GM19238 (cell line): ENCODE data around the gene CD6.

Experiments used
- DNase-seq: peaks from one replicate; pipeline ENCODE4 v3.0.0; 2011; ENCODE audit warnings: low spot score; ENCODE audit not compliant: insufficient read length

Gene CD6

DNA sequence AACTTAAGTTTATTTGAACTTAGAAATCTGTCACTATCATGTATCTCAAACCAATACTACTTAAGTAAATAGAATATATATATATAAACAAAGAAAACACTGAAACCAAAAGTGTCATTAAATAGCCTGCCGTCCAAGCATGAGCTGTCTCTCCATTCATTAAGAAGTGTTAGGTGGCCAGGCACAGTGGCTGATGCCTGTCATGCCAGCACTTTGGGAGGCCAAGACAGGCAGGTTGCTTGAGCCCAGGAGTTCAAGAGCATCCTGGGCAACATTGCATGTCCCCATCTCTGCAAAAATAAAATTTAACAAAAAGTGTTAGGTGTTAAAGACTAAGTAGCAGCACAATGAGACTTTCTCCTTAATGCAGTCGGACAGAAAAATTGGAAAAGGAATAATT is 14.0 kb downstream of the CD6 start:
- DNase-seq: no peak

DNA sequence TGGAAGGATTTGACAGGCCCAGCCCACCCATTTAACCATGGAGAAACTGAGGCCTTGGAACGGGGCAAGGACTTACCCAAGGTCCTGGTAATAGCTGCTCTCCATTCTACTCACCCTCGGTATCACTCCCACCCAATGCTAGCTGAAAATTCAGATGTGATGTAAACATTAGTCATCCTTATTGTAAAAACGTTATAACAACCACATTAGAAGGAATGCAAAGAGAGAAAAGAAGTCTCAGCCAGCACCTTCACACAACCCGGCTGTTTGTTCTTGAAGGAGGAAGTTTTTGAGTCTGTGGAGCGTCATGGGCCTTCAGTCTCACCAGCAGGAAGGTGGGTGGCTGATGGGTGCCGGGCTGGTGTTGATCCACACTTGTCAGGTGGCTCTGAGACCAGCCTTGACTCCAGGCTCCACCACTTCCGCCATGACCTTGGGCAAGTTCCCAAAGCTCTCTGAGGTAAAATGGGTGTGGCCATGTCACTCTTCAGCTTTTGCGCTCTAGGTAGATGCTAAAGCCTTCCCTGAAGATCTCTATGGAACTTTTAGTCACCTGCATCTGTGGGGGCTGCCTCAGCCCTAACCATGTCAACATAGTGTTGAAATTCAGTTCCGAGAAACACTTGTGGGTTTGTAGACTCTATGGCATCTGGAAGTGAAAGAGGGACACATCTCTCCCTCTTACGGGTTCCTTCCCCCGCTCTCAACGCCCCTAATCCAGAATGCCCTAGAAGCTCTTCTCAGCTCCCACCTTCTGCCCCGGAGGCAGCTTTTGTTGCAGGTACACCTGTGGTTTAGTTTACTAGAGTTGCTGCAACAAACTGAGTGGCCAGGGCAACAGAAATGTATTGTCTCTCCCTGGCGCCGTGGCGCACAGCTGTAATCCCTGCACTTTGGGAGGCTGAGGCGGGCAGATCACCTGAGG is 14.8 kb downstream of the CD6 start:
- no peak for DNase-seq

DNA sequence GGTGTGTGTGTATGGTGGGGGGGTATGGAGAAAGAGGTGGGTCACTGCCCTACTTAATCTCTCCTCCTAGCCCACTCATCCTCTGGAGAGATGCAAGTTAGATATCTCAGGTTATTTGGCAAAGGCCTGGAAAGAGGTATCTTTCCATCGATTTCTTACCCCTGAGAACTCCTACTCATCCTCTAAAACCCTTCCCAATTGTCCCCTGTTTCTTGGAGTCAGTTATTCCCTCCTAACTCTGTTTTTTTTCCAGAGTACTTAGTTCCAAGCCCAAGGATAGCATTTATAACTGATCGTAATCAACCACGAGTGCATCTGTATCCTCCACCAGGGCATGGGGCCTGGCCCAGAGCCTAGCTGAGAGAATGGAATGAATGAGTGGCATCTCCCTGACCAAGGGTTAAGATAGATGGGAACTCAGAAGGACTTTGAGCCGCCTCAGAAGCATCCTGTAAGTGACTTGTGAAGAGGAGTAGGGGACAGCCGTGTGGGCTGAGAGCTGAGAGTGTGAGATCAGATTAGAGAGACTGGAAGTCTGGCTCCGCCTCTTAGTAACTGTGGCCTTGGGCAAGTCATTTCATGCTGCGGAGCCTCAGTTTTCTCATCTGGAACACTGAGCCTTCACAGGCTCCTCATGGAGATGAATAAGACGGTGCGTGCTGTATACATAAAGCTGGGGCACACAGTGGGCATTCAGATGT is 16.2 kb downstream of the CD6 start:
- DNase-seq: no peak

DNA sequence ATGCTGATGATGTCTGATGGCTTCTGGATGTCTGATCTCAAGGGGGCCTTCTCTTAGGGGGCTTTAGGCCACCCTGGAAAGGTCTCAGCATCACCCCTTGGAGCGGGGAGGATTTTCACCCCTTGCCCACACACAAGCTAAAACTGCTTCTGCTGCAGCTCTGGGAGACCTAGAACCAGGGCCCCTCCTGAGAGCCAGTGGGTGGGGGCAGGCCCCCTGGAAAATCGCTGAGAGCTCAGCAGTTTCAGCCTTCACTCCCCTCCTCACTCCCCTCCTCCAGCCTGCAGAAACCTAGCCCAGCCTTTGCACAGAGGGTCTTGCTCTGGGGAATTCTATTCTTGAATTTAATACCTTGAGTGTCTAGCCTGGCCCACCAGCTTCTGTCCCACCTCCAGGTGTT is 17.2 kb downstream of the CD6 start:
- DNase-seq: no peak

DNA sequence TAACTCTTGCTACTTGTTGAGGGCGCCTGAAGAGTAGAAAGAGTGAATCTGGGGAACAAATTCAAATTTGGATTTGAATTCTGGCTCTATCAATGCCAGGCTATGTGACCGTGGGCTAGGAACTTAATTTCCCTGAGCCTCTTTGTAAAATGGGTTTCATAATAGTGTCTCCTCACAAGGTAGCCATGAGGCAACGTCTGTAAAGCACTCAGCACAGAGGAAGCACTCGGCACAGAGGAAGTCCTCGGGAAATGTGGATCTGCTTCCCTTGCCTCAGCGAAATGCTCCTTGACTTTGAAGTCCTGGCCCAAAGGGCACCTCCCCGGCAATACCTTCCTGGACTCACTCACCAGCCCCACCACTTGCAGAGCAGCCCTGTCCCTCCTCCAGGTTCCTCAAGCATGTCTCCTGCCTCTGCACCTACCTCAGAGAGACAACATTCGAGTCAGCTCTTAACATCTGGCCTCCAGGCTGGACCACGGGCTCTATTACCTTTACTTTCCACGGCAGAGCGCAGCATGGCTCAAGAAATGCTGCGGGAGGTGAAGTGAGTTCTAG is 17.7 kb downstream of the CD6 start:
- no peak for DNase-seq

DNA sequence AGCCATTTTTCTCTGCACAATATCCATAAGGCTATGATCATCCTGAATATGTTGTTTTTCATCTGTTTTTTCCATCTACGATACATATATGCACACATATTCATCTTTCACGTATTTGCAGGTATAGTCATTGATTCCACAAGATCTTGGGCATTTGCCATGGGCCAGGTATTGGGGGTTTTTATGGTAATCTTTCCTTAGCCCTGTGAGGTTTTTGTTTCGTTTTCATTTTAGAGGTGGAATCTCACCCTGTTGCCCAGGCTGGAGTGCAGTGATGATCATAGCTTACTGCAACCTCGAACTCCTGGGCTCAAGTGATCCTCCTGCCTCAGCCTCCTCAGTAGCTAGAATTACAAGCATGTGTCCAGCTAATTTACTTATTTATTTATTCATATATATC is 20.0 kb downstream of the CD6 start:
- DNase-seq: no peak

DNA sequence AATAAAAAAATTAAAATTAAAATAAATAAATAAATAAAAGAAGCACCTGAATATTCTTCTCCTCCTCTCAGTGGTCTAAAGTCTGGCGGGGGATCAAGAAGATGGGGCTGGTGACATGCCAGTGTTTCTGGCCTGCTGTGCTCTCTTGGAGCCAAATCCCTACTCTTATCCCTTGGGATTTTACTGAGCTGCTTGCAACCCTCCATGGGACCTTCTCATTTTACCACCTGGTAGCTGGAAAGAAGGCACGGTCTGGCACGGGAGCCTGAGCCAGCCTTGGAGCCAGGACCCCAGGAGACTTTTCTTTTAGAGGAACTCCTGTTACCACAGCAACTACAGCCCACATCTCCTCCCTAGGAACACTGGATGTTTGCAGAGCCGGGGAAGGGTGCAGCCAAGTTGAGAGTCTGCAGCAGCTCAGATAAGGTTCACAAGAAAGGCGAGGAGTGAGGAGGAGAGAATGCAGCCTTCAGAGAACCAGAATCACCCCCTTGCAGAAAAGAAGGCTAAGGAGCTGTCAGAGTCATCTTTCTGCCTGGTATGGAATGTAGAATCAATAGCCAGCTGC is 21.4 kb downstream of the CD6 start:
- no peak for DNase-seq

DNA sequence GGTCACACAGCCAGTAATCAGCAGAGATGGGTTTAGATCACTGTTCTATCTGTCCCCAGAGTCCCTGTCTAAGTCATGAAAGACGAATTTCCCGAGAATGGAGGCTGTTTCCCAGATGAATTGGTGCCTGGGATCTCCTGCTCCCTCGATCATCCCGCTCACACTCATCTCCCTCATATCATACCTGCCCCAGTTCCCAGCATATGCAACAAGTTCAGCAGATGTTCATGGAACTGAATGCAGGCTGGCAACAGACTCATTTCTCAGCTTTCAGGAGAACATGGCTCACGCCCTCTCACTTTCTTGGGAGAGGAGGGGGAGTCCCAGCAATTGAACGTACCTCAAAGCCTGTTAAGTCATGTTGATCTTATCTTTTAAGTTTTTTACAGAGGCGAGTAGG is 22.1 kb downstream of the CD6 start:
- no peak for DNase-seq

DNA sequence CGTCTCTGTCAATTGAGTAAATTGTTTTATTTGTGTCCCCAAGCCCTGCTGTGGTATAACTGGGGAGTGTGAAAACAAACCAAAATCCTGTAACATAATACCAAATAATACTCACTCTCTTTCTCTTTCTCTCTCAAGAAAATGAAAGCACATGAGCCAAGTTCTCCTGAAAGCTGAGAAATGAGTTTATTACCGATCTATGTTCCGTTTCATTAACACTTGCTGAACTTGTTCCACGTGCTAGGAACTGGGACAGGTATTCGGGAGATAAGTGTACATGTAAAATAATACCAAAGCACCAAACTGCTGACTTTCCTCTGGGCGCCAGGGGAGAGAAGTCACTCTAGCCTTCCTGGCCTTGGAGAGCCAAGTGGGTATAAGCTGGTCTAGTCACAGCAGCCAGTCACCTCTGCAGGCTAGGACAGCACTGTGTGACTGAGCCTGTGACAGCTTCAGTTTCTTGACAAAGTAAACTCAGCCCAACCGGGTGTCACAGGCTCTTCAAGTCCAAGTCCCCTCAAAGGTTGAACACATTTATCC is 23.1 kb downstream of the CD6 start:
- DNase-seq: no peak

DNA sequence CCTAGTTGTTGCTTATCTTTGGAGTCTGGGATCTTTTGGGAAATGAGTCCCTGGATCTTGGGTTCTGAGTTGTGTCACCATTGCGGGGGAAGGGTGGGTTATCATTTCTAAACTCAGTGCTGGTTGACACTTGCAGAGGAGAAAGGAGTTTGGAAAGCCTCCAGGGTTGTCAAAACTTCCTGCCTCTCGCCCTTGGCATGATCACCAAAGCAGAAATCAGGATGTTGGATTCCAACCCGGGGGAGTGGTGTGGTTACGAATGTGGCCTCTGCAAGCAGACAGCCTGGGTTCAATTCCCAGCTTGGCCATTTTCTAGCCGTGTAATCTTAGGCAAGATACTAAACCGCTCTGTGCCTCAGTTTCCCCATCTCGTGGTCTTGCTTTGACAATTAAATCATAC is 24.3 kb downstream of the CD6 start:
- no peak for DNase-seq

DNA sequence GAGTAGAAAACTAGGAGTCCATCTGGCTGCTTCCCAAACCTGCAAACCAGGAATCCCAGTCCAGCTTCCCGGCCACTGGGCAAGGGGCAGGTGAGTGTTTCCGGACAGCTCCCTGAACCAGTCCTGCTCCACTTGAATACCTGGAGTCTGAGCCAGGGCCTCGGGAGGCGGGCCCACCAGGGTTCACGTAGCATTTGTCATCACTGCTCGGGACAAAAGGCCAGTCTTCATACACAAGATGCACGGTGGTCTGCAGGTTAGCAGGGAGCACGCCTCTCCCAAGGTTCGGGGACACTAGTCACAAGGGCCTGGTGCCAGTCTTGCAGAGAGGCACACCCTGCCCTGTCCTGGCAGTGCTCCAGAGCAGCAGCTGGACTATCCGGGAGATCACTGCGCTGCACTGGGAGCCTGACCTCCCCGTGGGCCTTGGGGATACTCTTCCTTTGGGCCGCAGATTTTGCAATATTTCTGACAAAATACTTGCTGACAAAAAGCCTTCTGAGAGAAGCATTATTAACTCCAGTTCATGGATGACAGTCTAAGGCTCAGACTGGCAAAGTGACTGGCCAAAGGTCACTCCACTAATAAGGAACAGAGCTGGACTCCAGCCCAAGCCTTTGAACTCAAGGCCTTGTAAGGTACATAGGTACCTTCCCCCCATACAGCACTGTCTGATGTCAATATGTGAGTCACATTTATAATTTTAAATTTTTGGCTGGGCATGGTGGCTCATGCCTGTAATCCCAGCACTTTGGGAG is 25.1 kb downstream of the CD6 start:
- DNase-seq: no peak

DNA sequence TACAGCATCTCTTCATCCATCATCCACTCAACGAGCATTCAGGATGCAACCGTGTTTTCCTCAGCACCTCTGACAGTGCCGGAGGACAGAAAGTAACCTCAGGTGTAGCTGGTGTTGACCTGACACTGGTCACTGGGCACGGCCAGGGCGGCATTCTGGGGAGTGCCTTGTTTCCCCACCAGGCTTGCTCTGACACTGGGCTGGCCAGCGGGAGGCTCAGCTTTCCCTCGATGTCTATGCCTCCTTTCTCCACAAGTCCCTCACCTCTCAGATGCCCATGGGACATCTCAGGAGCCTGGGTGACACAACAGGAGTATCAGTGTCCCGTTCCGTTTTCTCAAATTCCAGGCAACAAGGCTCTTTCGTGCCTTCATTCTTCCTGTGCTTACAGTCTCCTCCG is 28.9 kb downstream of the CD6 start:
- DNase-seq: no peak

DNA sequence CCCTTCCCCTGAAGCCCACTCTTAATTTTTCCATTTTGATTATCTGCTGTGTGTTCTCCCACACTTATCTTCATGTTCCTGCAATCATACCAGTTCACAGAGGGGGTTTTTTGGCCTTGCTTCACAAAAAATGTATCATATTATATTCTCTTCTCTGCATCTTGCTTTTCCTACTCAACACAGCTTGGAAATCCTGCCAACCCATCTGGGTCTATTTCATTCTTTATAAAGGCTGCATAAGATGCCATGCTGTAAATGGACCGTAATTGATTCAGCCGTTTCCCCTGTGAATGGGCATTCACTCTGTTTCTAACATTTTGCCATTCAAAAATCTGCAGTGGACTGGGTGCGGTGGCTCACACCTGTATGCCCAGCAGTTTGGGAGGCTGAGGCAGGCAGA is 30.5 kb downstream of the CD6 start:
- no peak for DNase-seq

DNA sequence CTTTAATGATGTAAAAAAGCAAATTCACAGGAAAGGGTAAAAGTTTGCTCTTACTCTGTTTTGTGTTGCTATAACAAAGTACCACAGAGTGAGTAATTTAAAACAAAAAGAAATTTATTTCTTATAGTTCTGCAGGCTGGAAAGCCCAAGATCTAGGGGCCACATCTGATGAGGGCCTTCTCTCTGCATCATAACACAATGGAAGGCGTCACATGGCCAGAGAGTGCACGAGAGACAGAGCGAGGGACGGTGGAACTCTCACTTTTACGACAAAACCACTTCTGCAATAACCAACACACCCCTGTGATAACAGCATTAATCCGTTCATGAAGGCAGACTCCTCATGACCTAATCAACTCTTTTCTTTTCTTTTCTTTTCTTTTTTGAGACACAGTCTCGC is 31.1 kb downstream of the CD6 start:
- no peak for DNase-seq

DNA sequence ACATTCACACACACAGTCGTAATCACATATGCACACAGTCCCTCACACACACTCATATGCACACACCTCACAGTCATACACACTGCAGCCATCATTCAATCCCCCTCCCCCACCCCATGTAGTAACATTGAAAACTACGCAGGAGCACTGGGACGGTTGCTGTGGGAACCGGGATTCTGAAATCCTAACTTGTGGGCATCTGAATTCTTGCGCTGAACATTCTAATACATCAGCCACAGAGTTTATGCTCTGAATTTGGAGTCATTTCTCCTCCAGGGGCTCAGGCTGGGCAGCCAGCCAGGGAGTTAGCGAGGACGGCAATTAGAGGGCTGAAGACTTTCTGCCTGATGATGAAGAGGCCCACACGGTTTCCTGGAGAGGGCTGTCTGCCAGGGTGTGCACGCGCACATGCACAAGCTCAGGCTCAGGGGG is 32.7 kb downstream of the CD6 start:
- no peak for DNase-seq

DNA sequence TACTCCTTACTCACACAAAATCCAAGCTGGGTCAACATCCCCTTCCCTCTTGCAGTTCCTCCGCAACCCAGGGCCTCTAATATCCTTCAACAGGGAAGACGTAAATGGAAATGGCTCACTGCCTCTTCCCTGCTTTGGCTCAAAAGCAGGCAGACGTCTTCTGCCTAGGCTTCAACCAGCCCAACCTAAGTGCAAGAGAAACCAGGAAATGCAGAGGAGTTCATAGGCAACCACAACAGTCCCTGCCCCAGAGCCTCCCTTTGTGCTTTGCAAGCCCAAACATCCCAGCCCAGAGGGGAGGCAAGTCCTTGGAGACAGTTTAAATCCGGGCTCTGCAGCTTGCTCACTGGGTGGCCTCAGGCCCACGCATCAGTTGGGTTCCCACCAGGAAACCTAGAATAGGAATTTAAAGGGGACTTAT is 33.3 kb downstream of the CD6 start:
- DNase-seq: no peak

DNA sequence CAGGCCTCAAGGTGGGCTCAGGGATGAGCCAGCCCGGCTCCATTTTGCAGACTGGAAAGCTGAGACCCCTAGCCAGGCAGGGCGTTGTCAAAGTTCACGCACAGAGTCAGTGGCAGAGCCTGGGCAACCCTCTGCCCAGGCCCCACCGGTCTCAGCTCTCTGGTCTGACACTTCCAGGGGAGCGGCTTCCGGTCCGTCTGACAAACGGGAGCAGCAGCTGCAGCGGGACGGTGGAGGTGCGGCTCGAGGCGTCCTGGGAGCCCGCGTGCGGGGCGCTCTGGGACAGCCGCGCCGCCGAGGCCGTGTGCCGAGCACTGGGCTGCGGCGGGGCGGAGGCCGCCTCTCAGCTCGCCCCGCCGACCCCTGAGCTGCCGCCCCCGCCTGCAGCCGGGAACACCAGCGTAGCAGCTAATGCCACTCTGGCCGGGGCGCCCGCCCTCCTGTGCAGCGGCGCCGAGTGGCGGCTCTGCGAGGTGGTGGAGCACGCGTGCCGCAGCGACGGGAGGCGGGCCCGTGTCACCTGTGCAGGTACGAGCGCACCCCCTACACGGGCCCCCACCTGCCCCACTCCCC is 36.0 kb downstream of the CD6 start:
- DNase-seq: no peak

DNA sequence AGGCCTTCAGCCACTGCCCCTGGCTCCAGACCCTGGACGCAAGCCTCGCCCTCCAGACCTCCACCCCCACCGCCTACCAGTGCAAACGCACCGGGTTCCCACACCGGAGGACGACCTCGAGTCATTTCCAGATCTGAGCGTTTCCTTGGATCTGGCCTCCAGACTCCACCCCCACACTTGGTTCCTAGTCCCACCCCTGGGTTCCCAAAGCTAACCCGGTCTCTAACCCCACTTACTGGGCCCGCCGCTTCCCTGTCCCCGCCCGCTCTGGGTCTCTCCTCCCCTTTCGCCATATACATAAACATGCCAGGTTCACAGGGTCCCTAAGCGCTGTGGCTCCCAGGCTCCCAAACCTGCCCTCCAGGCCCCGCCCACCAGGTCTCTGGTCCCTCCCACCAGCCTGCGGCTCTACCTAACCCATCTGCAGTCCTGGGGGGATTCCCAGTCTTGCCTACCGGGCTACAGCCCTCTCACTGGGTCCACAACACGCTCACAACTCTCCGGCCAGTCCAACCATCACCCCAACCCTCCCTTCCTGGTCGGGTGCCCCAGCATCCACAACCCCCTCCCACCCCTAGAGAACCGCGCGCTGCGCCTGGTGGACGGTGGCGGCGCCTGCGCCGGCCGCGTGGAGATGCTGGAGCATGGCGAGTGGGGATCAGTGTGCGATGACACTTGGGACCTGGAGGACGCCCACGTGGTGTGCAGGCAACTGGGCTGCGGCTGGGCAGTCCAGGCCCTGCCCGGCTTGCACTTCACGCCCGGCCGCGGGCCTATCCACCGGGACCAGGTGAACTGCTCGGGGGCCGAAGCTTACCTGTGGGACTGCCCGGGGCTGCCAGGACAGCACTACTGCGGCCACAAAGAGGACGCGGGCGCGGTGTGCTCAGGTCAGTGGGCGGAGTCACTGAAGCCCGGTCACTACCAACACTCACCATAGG is 36.7 kb downstream of the CD6 start:
- no peak for DNase-seq

DNA sequence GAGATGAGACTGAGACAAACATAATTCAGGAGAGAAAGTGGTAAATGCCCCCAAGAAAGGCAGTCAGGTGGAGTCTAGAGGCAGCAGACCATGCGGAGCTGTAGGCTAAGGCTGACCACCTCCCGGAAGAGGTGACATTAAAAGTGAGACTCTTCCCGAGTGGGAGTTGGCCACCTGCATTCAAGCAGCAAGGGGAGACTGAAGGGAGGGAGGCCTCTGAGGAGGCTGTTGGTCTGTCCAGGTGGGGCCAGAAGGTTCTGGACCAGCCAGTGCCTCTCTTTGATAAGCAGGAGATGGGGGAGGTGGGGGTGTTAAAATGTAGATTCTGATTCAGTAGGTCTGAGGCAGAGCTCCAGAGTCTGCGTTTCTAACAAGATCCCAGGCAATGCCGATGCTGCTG is 37.5 kb downstream of the CD6 start:
- DNase-seq: no peak
